ENCODE measurements around the gene DCTN5.

Gene DCTN5

DNA sequence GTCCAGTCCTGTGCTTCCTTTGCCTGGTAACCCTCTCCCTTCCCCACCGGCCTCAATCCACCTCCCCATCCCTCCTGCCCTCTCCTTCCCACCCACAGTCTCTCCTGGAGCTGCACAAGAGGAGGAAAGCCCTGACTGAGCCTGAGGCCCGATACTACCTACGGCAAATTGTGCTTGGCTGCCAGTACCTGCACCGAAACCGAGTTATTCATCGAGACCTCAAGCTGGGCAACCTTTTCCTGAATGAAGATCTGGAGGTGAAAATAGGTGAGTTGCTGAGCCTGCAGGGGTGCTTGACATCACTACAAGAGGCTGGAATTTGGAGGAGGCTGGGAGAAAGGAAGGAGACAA is 38.7 kb downstream of the DCTN5 start:
- peaks cover 33% of the 10 kb centered on the region for H3K79me1 ChIP-seq (replicated peaks; ENCODE audit: low read length, poor library complexity, severe bottlenecking)
- no peaks in the 10 kb centered on the region for H3K9me3 ChIP-seq (ENCODE audit: control insufficient read depth, low read length)
- peak overlapping the region in 1 of 2 experiments; percentile 87 for H3K14ac ChIP-seq (ENCODE audit: low read length in 2 of 2)
- H4K8ac ChIP-seq (ENCODE audit: low read length), result no peak overlapping the region
- H2AFZ ChIP-seq (ENCODE audit: low read depth, low read length), result no peak overlapping the region
- no peak overlapping the region for H3K18ac ChIP-seq (ENCODE audit: low read depth in 1 of 2, low read length in 2 of 2)
- H3K4ac ChIP-seq (ENCODE audit: low read depth in 1 of 2, low read length in 2 of 2), result no peak overlapping the region
- H2BK15ac ChIP-seq (ENCODE audit: low read depth, poor library complexity, severe bottlenecking), result no peak overlapping the region
- no peak for DNase-seq
- no peak overlapping the region for H2BK12ac ChIP-seq (ENCODE audit: low read length in 2 of 2)
- no peak overlapping the region for H3K27ac ChIP-seq (ENCODE audit: low read length, poor library complexity, severe bottlenecking)
- no peaks in the 10 kb centered on the region for H3K27me3 ChIP-seq (ENCODE audit: control insufficient read depth in 1 of 2, insufficient read depth in 1 of 2, low read length in 2 of 2)
- H2BK5ac ChIP-seq (ENCODE audit: low read depth, low read length, poor library complexity, severe bottlenecking), result no peak overlapping the region
- no peak overlapping the region for H4K91ac ChIP-seq (ENCODE audit: low read length)
- peak overlapping the region; percentile 91 for H3K9ac ChIP-seq (ENCODE audit: low read length)
- peak overlapping the region in 1 of 2 experiments; percentile 70 for H3K23ac ChIP-seq (ENCODE audit: low read length in 2 of 2)
- H3K4me1 ChIP-seq (ENCODE audit: control insufficient read depth, insufficient read depth, low read depth, low read length), result peaks cover 27% of the 10 kb centered on the region
- H3K36me3 ChIP-seq (ENCODE audit: control insufficient read depth in 1 of 2, insufficient read depth in 2 of 2, low read depth in 1 of 2, low read length in 2 of 2), result peaks cover 38 to 46% of the 10 kb centered on the region in 2 experiments
- whole genome bisulfite sequencing, result 25% methylated on average over 6 of the region's 6 CpGs
- H3K4me3 ChIP-seq (ENCODE audit: insufficient read depth in 1 of 2, low read depth in 1 of 2, low read length in 2 of 2), result peak overlapping the region; percentile 66 to 79
- H3K4me2 ChIP-seq (ENCODE audit: low read length, poor library complexity, severe bottlenecking), result peak overlapping the region; percentile 99
- no peak overlapping the region for H2BK120ac ChIP-seq (ENCODE audit: low read depth, low read length)
- no peak overlapping the region for H2AK5ac ChIP-seq (ENCODE audit: low read length, severe bottlenecking)

DNA sequence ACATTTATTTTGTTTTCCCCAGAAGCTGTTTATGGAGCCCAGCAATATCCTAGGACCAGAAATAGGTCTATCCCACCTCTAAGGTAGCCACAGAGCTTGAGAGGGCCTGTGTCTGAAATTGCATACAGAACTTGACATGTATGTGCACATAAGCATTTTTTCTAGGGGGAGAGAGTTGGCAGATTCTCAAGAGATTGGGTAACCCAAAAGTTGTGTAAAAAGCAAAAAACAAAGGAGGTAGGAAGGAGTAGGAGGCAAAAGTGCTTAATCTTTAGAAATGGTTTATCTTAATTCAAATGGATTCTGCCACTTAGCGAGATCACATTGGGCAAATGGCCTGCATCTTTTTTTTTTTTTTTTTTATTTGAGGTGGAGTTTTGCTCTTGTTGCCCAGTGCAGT is 40.9 kb downstream of the DCTN5 start:
- no CpG with 5 or more reads among the region's 1 CpG for WGBS

DNA sequence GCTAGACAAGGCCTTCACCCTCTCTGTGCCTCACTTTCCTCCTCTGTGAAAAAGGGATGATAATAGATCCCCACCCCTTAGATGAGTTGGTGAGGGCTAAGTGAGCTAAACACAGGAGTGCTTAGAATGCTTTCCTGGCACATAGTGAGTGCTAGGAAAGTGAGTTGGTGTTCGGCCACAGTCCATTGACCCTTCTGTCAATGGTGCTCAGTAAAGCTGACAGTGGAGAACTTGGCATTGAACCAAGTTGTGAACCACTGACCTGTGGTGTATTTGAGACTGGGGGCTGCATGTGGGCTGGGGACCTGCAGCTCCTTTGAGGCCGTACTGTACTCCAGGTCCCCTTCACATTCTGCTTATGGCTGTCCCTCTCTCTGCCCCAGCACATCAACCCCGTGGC is 42.2 kb downstream of the DCTN5 start:
- H2BK5ac ChIP-seq (ENCODE audit: low read depth, low read length, poor library complexity, severe bottlenecking), result no peak overlapping the region
- H2AK5ac ChIP-seq (ENCODE audit: low read length, severe bottlenecking), result no peak overlapping the region
- no peak overlapping the region for H3K4me3 ChIP-seq (ENCODE audit: insufficient read depth in 1 of 2, low read depth in 1 of 2, low read length in 2 of 2)
- H3K18ac ChIP-seq (ENCODE audit: low read depth in 1 of 2, low read length in 2 of 2), result no peak overlapping the region
- peaks cover 47 to 67% of the 10 kb centered on the region in 2 experiments for H3K36me3 ChIP-seq (ENCODE audit: control insufficient read depth in 1 of 2, insufficient read depth in 2 of 2, low read depth in 1 of 2, low read length in 2 of 2)
- H4K91ac ChIP-seq (ENCODE audit: low read length), result no peak overlapping the region
- no peak overlapping the region for H3K27ac ChIP-seq (ENCODE audit: low read length, poor library complexity, severe bottlenecking)
- H4K8ac ChIP-seq (ENCODE audit: low read length), result no peak overlapping the region
- H2BK12ac ChIP-seq (ENCODE audit: low read length in 2 of 2), result no peak overlapping the region
- WGBS, result 93% methylated on average over 3 of the region's 3 CpGs
- H3K27me3 ChIP-seq (ENCODE audit: control insufficient read depth in 1 of 2, insufficient read depth in 1 of 2, low read length in 2 of 2), result no peaks in the 10 kb centered on the region
- peaks cover 34% of the 10 kb centered on the region for H3K79me1 ChIP-seq (replicated peaks; ENCODE audit: low read length, poor library complexity, severe bottlenecking)
- H3K4me2 ChIP-seq (ENCODE audit: low read length, poor library complexity, severe bottlenecking), result no peak overlapping the region
- no peak overlapping the region for H2BK15ac ChIP-seq (ENCODE audit: low read depth, poor library complexity, severe bottlenecking)
- H3K14ac ChIP-seq (ENCODE audit: low read length in 2 of 2), result no peak overlapping the region
- no peaks in the 10 kb centered on the region for H3K9me3 ChIP-seq (ENCODE audit: control insufficient read depth, low read length)
- no peak overlapping the region for H3K9ac ChIP-seq (ENCODE audit: low read length)
- no peak overlapping the region for H2AFZ ChIP-seq (ENCODE audit: low read depth, low read length)
- DNase-seq, result no peak
- peaks cover 23% of the 10 kb centered on the region for H3K4me1 ChIP-seq (ENCODE audit: control insufficient read depth, insufficient read depth, low read depth, low read length)
- H3K4ac ChIP-seq (ENCODE audit: low read depth in 1 of 2, low read length in 2 of 2), result no peak overlapping the region
- H3K23ac ChIP-seq (ENCODE audit: low read length in 2 of 2), result no peak overlapping the region
- H2BK120ac ChIP-seq (ENCODE audit: low read depth, low read length), result no peak overlapping the region

More for the DNA sequence above, 40.9 kb downstream of the DCTN5 start:
- Histone ChIP-seq H3K14ac (ENCODE audit: low read length in 2 of 2) (no peak overlapping the region), H2BK120ac (ENCODE audit: low read depth, low read length) (no peak overlapping the region), H3K27me3 (ENCODE audit: control insufficient read depth in 1 of 2, insufficient read depth in 1 of 2, low read length in 2 of 2) (no peaks in the 10 kb centered on the region), H4K8ac (ENCODE audit: low read length) (no peak overlapping the region), H3K4me2 (ENCODE audit: low read length, poor library complexity, severe bottlenecking) (no peak overlapping the region), H2BK12ac (ENCODE audit: low read length in 2 of 2) (no peak overlapping the region), H3K4me1 (ENCODE audit: control insufficient read depth, insufficient read depth, low read depth, low read length) (peaks cover 27% of the 10 kb centered on the region), H2BK5ac (ENCODE audit: low read depth, low read length, poor library complexity, severe bottlenecking) (no peak overlapping the region), H3K23ac (ENCODE audit: low read length in 2 of 2) (no peak overlapping the region), H2AFZ (ENCODE audit: low read depth, low read length) (no peak overlapping the region), H3K18ac (ENCODE audit: low read depth in 1 of 2, low read length in 2 of 2) (no peak overlapping the region), H3K36me3 (ENCODE audit: control insufficient read depth in 1 of 2, insufficient read depth in 2 of 2, low read depth in 1 of 2, low read length in 2 of 2) (peaks cover 39 to 54% of the 10 kb centered on the region in 2 experiments), H4K91ac (ENCODE audit: low read length) (no peak overlapping the region), H2BK15ac (ENCODE audit: low read depth, poor library complexity, severe bottlenecking) (no peak overlapping the region), H3K9me3 (ENCODE audit: control insufficient read depth, low read length) (no peaks in the 10 kb centered on the region), H3K79me1 (replicated peaks; ENCODE audit: low read length, poor library complexity, severe bottlenecking) (peaks cover 25% of the 10 kb centered on the region), H2AK5ac (ENCODE audit: low read length, severe bottlenecking) (no peak overlapping the region), H3K27ac (ENCODE audit: low read length, poor library complexity, severe bottlenecking) (no peak overlapping the region), H3K4me3 (ENCODE audit: insufficient read depth in 1 of 2, low read depth in 1 of 2, low read length in 2 of 2) (no peak overlapping the region), H3K4ac (ENCODE audit: low read depth in 1 of 2, low read length in 2 of 2) (no peak overlapping the region), H3K9ac (ENCODE audit: low read length) (no peak overlapping the region)
- DNase-seq, result peak; percentile 23

DNA sequence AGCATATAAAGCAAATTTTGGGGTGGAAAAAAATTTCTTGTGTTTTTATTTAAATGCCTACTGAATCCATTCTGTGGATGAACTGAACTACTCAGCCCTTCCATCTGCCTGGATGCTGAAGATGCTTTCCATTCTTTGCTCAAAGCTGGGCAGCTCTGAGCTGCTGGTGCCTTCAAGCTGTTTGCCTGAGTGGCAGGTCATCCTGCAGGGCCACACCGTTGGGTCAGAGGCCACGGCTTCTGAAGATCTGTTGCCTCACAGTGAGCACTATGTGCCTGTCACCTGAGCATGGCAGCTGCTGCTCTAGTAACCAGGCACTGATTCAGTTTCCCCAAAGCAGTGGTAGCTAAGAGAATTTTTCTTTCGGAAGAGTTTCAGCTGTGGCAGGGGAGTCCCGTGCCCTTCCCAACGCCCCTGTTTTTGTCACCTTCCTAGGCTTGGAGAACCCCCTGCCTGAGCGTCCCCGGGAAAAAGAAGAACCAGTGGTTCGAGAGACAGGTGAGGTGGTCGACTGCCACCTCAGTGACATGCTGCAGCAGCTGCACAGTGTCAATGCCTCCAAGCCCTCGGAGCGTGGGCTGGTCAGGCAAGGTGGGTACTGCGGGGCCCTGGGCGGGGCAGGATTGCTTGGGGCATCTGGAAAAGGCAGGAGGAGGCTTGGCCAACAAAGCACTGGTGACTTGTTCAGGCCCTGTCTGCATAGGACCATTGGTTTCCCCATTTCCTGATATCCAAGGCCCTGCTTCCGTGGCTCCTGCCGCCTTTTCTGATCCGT is 46.0 kb downstream of the DCTN5 start:
- Histone ChIP-seq H2BK120ac (ENCODE audit: low read depth, low read length) (no peak overlapping the region), H3K9me3 (ENCODE audit: control insufficient read depth, low read length) (no peaks in the 10 kb centered on the region), H4K8ac (ENCODE audit: low read length) (no peak overlapping the region), H3K9ac (ENCODE audit: low read length) (no peak overlapping the region), H2BK15ac (ENCODE audit: low read depth, poor library complexity, severe bottlenecking) (no peak overlapping the region), H3K27me3 (ENCODE audit: control insufficient read depth in 1 of 2, insufficient read depth in 1 of 2, low read length in 2 of 2) (no peaks in the 10 kb centered on the region), H3K14ac (ENCODE audit: low read length in 2 of 2) (no peak overlapping the region), H3K23ac (ENCODE audit: low read length in 2 of 2) (no peak overlapping the region), H3K4ac (ENCODE audit: low read depth in 1 of 2, low read length in 2 of 2) (no peak overlapping the region), H3K18ac (ENCODE audit: low read depth in 1 of 2, low read length in 2 of 2) (no peak overlapping the region), H3K4me1 (ENCODE audit: control insufficient read depth, insufficient read depth, low read depth, low read length) (peaks cover 19% of the 10 kb centered on the region), H3K79me1 (replicated peaks; ENCODE audit: low read length, poor library complexity, severe bottlenecking) (peaks cover 37% of the 10 kb centered on the region), H3K4me3 (ENCODE audit: insufficient read depth in 1 of 2, low read depth in 1 of 2, low read length in 2 of 2) (no peak overlapping the region), H2BK5ac (ENCODE audit: low read depth, low read length, poor library complexity, severe bottlenecking) (no peak overlapping the region), H2BK12ac (ENCODE audit: low read length in 2 of 2) (no peak overlapping the region), H3K4me2 (ENCODE audit: low read length, poor library complexity, severe bottlenecking) (no peak overlapping the region), H4K91ac (ENCODE audit: low read length) (no peak overlapping the region), H3K36me3 (ENCODE audit: control insufficient read depth in 1 of 2, insufficient read depth in 2 of 2, low read depth in 1 of 2, low read length in 2 of 2) (peaks cover 68 to 78% of the 10 kb centered on the region in 2 experiments), H2AFZ (ENCODE audit: low read depth, low read length) (no peak overlapping the region), H2AK5ac (ENCODE audit: low read length, severe bottlenecking) (no peak overlapping the region), H3K27ac (ENCODE audit: low read length, poor library complexity, severe bottlenecking) (no peak overlapping the region)
- no peak for DNase-seq
- 97% methylated on average over 16 of the region's 16 CpGs for WGBS

Measured in mesenchymal stem cell (in vitro differentiated cells and primary cell).